GM20431 (cell line): Measurements from ENCODE around the gene CDK5RAP2.
"Not testable (repeated sequence)": the region's sequence is repeated elsewhere in the genome, so short reads cannot be mapped to it uniquely, and the experiment has no call there.

Experiments used
- in situ Hi-C: fragments of 300-500 bp; cut with MseI, MboI; formaldehyde crosslinking; loops from one replicate; pipeline ENCODE4 v1.15.0; 2020; ENCODE audit warnings: low sequenced_read_pairs; ENCODE audit not compliant: unreplicated experiment

CDK5RAP2 gene

DNA sequence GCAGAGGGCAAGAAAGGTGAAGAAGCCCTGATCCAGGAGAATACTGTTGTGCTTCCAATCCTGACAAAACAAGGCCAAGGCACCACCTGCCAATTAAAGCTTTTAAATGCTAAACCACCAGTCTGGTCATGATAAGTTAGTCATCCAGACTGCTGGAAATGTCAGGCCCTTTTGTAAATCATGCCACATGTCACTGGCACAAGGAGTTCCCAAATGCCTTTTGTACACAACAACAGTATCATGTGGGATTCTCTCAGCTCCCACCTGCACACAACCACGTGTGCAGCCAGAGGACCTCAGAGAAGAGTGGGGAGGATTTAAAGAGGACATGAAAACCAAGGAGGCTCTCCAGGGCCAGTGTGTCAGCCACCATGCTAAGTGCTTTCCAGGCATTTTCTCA is 99.3 kb downstream of the CDK5RAP2 start:
- in situ Hi-C loops, result no loop called here

DNA sequence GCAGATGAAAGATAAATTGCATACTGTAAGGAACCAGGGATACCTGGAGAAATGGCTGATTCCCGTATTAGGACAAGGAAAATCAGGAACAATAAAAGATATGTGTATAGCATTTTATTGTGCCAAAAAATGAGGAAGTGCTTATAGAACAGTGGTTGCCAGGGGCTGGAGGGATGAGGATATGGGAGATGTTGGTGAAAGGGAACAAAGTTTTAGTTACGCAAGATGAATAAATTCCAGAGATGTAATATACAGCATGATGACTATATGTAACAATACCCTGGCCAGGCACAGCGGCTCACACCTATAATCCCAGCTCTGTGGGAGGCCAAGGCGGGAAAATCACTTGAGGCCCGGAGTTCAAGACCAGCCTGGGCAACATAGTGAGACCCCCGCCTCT is 101.8 kb downstream of the CDK5RAP2 start:
- in situ Hi-C loops, result no loop called here

DNA sequence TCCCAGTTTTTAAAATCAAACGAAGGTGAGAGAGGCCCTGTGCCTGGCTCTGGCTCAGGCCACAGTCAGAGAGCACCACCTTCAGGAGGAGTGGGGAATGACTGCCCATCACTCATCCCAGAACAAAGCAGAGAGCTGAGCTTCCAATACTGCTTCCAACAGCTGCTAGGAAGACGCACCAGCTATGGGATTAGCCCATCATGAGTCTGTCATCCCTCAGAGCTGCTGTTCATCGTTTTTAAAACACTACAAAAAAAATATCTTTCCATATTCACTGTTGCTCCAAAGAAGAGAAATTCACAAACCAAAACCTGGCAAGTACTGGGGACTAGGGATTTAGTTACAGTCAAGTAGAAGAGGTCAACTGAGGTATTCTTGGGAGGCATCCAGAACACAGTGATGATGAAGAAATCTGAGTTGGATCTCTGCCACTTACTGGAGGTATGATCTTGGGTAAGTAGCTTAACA is 102.4 kb downstream of the CDK5RAP2 start:
- in situ Hi-C loops, result no loop called here

DNA sequence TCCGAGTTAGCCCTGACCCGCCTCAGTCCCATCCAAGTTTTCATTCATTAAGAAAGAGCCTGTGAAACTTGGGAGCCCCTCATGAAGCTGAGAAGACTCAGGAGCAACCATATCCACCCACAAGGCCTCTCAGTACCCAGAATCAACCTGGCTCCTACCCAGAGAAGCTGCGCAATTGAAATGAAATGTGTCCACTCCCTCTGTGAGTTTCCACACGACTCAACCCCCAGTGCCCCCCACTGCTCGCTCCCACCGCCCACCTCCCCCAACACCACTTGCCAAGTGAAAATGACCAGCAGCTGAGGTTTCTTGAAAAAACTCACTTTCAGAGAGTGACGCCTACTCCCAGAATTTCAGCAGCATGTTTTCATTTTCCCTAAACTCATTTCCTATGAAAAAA is 104.6 kb downstream of the CDK5RAP2 start:
- in situ Hi-C loops, result no loop called here

DNA sequence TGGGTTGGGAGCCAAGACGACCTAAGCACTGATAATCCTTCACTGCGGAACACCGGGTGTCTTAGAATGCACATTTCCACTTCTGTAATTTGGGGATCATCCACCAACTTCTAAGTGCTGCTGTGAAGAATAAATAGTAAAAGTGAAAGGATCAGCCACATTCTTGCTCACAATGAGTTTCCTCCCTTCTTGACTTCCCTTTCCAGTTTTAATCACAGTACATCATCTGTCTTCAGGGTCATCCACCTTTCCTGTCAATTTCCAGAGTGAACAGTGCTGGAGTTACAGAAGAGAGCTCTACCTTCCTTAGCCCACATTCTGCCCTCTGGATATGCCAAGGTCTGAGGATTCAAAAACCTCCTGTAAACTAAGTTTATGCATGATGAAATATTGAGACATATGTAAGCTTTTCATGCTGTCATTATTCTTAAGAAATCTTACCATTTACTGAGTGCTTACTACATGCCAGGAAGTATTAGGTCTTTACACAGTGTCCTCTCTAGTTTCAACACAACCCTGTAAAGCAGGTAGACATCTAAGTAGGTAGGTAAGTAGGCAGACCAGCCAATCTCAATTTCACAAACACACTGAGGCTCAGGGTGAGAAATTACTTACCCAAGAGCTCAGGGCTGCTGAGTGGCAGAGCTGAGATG is 105.2 kb downstream of the CDK5RAP2 start:
- in situ Hi-C loops, result no loop called here

DNA sequence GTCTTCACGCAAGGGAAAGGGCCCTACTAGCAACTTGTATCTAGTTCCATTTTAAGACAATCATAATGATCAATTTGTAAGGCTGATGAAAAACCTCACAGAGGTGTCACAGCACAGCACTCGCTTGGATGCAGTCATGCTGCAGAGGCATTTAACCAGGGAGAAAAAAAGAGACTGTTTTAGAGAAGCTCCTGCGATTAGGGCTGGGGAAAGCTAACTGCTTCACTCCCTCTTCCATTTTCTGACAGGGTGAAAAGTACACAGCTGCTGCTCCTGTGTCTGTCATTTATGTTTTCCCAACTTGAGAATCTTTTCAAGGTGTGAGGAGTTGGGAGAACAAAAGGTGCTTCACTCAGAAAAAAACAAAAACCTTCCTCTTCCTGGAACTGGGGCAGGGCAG is 106.4 kb downstream of the CDK5RAP2 start:
- in situ Hi-C loops, result no loop called here

DNA sequence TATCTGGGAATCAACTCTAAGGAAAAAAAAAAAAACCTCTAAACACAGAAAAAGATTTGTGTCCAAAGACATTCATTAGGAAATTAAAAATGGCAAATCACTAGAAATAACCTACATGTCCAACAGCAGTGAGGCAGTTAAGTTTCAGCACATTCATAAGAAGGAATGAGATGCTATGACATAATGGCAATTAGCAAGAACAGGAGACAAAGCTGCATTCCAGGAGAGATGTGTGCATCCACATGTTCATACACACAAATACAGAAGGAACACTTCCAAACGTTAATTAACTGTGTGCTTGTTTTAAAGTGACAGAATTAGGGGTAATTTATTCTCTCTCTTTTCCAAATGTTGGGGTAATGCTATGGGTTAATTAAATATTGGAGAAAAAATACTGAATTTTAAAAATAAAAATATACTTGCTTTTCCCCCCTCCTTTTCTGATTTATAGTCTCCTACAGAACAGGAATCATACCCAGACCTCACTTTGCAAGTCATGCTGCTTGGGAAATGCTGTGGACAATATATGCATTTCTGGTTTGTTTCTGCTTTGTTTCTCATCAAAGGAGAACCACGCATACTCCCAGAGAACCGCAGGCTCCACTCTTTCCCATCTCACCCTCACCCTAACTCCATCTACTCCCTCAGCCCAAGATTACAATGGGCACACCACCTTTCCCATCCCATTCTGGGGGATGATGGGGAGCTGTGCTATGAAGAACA is 114.1 kb downstream of the CDK5RAP2 start:
- in situ Hi-C loops, result no loop called here

DNA sequence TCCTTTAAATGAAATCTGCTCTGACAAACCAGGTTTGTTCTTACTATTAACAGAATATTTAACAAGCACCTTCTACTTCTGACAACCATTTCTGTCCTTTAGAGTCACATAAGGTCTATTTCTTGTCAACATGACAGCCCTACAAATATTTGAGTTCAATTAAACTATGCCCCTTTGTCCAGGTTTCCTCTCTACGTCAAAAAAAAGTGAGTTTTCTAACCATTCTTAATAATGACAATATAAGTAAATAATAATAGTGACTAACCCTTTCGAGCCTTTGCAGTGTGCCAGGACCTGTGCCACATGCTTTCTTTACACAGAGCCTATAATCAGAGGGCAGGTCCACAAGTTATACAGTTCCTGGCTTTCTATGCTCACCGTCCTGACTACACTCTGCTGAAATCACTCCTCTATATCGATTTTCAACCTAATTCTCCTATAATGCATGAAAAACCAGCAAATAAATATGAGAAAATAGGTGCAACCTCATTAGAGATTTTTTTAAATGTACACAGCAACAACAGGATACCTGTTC is 115.0 kb downstream of the CDK5RAP2 start:
- in situ Hi-C loops, result no loop called here

DNA sequence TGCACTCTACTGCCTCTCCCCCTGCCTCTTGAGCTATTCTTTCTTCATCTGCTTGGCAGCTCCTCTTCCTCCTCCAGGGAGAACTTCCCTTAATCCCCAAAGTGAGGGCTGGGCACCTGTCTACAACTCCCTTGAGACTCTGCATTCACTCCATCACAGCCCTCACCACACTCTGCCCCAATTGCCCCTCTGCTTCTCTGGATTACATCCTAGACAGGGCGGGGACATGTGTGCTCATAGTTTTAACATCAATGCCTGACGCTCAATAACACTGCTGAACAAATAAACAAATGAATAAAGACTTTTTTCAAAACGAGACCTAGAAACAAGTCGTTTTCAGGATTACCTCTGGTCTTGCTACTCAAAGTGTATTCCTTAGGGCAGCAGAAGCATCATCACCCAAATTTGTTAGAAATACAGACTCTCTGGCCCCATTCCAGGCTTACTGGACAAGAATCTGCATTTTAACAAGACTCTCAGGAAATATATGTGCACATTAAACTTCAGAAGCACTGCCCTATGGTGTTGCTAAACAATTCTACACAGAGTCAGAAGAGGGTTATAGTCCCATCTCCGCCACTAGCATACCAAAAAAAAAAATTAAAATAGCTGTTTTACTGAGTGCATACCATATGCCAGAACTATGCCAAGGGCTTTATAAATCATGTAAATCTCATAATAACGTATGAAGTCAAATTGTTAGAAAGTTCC is 115.6 kb downstream of the CDK5RAP2 start:
- in situ Hi-C loops, result no loop called here

DNA sequence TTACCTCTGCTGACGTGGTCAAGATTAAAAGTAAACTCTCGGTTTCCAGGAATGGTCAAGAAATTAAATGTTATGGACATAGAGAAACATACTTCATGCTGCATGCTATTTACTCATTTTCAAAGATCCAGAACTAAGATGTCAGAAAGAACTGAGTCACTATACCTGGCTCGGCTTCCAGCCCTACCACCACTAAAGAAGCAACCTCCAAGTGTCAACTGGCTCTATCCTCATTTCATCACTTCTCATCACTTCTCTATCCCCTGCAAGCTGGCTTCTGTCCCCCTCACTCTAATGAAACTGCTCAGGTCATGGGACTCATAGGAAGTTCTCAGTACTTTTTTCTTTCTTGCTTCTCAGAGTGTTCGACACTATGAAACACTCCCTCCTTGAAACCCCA is 116.2 kb downstream of the CDK5RAP2 start:
- in situ Hi-C loops, result no loop called here

DNA sequence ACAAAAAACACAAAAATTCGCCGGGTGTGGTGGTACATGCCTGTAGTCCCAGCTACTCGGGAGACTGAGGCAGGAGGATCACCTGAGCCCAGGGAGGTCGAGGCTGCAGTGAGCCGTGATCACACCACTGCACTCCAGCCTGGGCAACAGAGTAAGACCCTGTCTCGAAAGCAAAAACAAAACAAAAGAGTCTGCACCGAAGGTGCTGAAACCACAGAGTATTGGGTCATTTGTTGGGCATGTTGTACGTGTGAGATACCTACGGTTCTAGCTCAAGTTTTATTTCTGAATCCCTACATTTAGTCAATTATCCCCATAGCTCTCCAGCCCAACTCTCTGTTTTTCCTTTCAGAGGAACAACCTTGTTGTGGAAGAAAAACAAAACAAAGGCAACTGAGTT is 118.3 kb downstream of the CDK5RAP2 start:
- in situ Hi-C loops, result not testable (repeated sequence)

DNA sequence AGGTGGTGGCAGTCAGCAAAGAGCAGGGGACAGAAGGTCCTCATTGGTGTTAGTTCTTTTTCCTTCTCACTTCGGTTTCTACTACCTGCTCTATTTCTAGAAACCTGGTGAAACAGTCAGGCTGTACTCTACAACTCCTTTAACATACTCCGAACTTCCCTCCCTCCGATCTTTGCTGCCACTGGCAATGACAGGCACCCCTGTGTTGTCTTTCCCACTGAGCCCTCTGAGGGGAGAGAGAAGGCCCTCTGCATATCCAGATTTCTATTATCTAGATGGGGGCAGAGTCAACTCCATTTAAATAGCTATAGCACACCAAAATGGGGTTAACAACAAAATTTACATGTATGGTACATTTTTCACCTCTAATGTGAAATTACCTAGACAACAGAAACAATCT is 123.7 kb downstream of the CDK5RAP2 start:
- in situ Hi-C loops, result no loop called here

DNA sequence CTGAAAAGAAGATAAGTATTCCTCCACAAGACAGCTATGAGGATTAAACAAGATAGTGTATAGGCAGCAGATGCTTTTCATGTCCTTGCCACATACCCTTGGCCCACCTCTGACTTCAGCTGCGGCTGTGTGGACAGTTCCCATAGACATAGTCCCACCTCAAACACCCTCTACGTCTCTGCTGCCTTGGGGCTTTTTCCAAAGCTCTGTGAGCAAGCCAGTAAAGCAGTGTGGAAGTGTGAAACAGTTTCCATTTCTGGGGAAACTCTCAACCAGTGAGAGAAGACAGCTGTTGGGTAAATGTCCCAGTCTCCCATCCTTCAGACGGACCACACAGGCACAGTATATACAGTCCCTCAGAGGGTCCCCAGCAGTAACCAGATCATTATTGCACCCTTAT is 125.5 kb downstream of the CDK5RAP2 start:
- in situ Hi-C loops, result no loop called here

DNA sequence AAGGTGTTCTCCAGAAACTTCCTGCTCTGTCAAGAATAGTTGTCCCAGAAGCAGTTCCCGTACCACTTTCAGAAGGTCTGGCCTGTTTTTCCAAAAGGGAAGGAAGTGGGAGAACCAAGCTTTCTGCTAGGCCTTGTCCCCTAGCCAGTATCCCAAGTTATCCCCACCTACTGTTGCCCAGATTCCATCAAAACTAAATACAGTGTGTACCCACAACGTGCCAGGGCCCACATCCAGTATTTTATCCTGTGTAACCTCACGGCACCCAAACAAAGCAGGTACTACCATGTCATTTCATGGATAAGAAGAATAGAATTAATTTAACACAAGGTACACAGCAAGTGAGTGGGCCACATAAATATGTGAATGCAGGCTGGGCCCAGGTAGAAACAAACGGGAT is 126.2 kb downstream of the CDK5RAP2 start:
- in situ Hi-C loops, result no loop called here

DNA sequence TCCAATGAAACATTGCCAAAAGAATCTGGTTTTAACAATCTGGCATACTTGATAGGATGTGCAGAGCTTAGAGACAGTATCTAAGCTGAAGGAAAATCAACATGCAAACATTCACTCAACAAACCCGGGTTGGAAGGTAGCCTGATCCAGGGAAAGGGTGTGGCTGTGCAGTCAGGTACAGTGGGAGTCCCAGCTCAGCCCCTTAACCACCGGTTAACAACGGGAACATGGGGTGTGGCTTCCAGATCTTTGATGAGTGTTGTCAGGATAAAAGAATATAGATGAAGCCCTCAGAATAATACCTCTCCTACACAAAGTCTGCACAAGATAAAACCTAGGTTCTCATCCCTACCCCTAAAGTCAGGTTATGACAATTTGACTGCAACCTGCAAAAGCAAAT is 127.3 kb downstream of the CDK5RAP2 start:
- in situ Hi-C loops, result no loop called here

DNA sequence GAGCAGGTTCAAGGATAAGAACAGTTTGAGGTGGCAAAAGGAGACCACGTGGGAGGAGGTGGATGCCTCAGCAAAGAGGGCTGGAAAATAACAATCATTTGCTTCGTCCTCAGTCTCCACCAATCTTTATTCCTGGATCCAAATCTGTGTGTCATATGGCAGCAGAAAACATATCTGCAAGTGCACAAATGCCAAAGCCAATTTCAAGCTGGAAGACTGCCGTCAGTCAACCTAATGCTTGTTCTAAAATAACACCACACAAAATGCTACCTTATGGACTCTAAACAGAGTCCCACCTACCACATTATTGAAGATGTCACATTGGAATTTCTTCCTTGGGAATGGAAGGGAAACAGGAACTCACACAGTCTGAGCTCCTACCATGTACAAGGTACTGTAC is 129.1 kb downstream of the CDK5RAP2 start:
- in situ Hi-C loops, result no loop called here

DNA sequence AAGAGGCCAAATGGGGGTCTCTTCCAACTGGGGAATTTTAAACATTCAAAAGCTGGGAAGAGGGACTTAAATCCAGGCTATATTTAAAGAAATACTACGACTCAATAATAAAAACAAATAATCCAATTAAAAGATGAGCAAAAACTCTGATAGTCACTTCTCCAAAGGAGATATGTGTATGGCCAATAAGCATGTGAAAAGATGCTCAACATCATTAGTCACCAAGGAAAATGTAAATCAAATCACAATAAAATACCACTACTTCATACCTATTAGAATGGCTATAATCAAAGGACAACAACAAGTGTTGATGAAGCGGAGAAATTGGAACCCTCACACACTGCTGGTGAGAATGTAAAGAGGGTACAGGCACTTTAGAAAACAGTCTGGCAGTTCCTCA is 130.4 kb downstream of the CDK5RAP2 start:
- in situ Hi-C loops, result no loop called here

DNA sequence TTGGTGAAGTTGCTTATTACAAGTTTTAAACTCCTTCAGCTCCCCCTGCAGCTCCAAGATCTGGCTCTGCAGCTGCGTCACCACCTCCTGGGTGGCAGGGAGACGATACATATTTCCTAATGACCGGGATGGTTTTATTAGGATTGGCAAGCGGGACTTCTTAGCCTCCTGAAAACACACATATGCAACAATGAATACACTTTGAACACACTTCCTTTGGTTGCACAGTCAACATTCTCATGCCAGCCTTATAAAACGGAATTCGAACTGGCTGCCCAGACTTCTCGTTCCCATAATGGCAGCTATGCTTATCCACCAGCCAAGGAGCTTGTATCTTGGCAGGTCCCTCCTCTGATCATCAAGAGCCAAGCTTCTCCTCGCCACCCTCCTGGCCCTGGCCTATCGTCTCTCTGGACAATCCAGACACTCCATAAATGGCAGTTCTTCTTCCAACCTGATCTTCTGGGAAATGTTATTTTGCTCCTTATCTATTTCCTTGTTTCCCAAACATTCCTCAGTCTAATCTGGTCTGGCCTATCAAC is 131.9 kb downstream of the CDK5RAP2 start:
- in situ Hi-C loops, result no loop called here

DNA sequence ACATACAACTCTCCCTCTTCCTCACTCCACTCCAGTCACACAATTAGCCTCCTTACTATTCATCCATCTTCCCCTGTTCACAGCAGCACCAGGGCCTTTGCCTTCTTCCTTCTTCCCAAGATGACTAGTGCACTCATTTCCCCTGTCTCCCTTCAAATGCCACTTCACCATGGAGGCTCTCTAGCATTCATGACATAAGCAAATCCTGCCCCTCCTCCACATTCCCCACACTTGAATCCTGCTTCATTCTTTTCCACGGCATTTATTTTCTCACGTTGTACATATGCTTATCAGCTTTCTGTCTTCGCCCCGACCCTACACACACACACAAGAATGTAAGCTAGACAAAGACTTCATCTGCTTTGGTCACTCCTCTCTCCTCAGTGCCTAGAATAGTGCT is 133.3 kb downstream of the CDK5RAP2 start:
- in situ Hi-C loops, result no loop called here

DNA sequence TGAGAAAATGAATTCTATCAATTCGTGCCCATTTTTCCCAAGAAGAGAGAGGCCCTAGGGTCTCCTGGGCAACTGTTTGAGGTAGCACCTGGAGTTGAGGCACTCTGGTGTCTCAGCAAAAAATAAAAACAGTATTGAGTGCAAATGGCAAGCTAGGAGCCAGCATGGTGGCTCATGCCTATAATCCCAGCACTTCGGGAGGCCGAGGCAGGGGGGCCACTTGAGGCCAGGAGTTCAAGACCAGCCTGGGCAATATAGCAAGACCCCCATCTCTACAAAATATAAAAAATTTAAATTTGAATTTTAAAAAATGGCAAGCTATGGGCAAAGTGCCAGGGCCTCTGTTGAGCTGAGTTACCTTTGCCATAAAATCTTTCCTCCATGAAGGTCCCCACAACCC is 136.0 kb downstream of the CDK5RAP2 start:
- in situ Hi-C loops, result no loop called here

DNA sequence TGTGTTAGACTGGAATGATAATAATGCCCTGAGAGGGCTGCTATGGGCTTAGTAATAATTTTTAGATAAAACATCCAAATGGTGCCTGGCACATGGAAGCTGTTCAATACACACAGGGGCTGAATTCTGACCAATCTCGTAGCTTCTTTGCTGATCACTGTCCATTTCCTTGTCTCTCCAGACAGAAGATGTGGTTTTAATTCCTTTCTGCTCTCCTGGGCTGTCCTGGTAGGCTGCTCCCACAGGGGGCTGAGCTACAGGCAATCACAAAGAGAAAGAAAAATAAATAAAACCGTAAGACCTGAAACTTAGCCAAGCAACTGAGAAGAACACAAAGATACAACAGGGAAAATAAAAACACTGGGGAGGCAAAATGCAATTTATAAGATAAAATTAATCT is 136.5 kb downstream of the CDK5RAP2 start:
- in situ Hi-C loops, result no loop called here
